Kidney epithelial cell (primary cell): ENCODE results near the gene SUOX. TPM values are rescaled to one million over a fixed set of nuclear protein-coding genes. Genes with fewer than 3 reads are reported as not detected.

ENCODE experiments used
- DNase-seq: peaks from one replicate; pipeline ENCODE4 v3.0.0-alpha.2; 2010; ENCODE audit warnings: low read depth
- H3K27me3 ChIP-seq: 2 replicates; pipeline ENCODE4 v1.6.0; 2011; ENCODE audit warnings: low read length; ENCODE audit not compliant: control insufficient read depth, insufficient read depth
- H3K36me3 ChIP-seq: 2 replicates; pipeline ENCODE4 v1.5.1; 2011; ENCODE audit warnings: low read length; ENCODE audit not compliant: control insufficient read depth, insufficient read depth
- H3K4me3 ChIP-seq: 2 replicates; pipeline ENCODE4 v1.5.1; 2011; ENCODE audit warnings: low read depth, mild to moderate bottlenecking, control low read depth, low read length
- CTCF ChIP-seq: IDR thresholded peaks from 2 replicates; pipeline ENCODE4 v1.5.1; 2011; ENCODE audit warnings: mild to moderate bottlenecking, moderate library complexity, low read length, control low read depth, inconsistent platforms; ENCODE audit not compliant: insufficient read depth, poor library complexity, severe bottlenecking
- total RNA-seq: library from RNA; depleted of rRNA; stranded (reverse); fragments of >200 nt; gene quantifications from 2 replicates; pipeline ENCODE4 v1.2.3, GENCODE V29; 2015

SUOX gene
- total RNA-seq, 1 donor from 2014 or later, result 18.0 TPM

- DNase-seq, result no peak
- no peak overlapping the region for H3K4me3 ChIP-seq
- no peaks in the 10 kb centered on the region for H3K27me3 ChIP-seq
- TF ChIP-seq CTCF, result no peak
- no peaks in the 10 kb centered on the region for H3K36me3 ChIP-seq
Measured at GRCh38 chr12:55965240-55965639, 31.8 kb upstream of the SUOX start.

GRCh38 chr12:55965941-55966407 is 31.1 kb upstream of the SUOX start, which contains the start of gene PMEL:
PMEL (minus strand) TSS chr12:55966042; CDS start chr12:55966011, 31 bp downstream.
- H3K27me3 ChIP-seq, result no peaks in the 10 kb centered on the region
- H3K4me3 ChIP-seq, result peak within 1 kb of the TSS; percentile 64
- no peak for DNase-seq
- TF ChIP-seq CTCF, result no peak
- no peaks in the 10 kb centered on the region for H3K36me3 ChIP-seq

- DNase-seq, result no peak
- no peak for TF ChIP-seq CTCF
Measured at GRCh38 chr12:55966408-55967281, 30.4 kb upstream of the SUOX start, which contains the start of gene CDK2. CDK2 (plus strand) TSS chr12:55966830; CDS start chr12:55967009, 179 bp downstream.

GRCh38 chr12:55969356-55969755 is 27.7 kb upstream of the SUOX start:
- no peaks in the 10 kb centered on the region for H3K27me3 ChIP-seq
- no peak for DNase-seq
- no peak for TF ChIP-seq CTCF
- H3K4me3 ChIP-seq, result no peak overlapping the region
- no peaks in the 10 kb centered on the region for H3K36me3 ChIP-seq

More at GRCh38 chr12:55966408-55967281, 30.4 kb upstream of the SUOX start, which contains the start of gene CDK2:
- H3K36me3 ChIP-seq, result no peaks in the 10 kb centered on the region
- peak within 1 kb of the TSS; percentile 64 for H3K4me3 ChIP-seq
- no peaks in the 10 kb centered on the region for H3K27me3 ChIP-seq

GRCh38 chr12:55970775-55971174 is 26.3 kb upstream of the SUOX start:
- no peak for DNase-seq
- H3K4me3 ChIP-seq, result no peak overlapping the region
- H3K27me3 ChIP-seq, result no peaks in the 10 kb centered on the region
- H3K36me3 ChIP-seq, result no peaks in the 10 kb centered on the region
- TF ChIP-seq CTCF, result no peak
